ENCODE data around the gene NLGN2.

DNA sequence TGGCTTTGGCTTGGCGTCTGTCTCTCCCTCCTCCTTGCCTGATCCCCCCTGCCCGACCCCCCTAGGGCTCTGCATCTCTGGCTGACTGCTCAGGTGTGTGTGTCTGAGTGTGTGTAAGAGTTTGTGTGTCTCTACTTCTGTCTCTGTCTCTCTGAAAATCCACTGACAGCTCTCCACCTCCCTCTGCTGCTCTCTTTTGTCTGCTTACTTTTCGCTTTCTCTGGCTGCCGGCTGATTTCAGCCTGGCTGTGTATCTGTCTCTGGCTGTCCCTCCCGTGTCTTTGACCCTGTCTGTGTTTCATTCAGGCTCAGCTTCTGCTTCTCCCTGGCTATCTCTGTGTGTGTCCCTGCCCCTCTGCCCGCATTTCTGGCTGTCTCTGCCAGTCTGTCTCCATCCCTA lies 8.7 kb downstream of the NLGN2 start:
- no peak for TF ChIP-seq POLR2A (IDR thresholded peaks at IDR 0.05; ENCODE audit: low read depth, low read length)
- no peak for TF ChIP-seq POLR2AphosphoS5 (IDR thresholded peaks at IDR 0.05; ENCODE audit: low read depth, low read length)
- TF ChIP-seq TAF1 (IDR thresholded peaks at IDR 0.05; ENCODE audit: low read depth, low read length): no peak
- no peak for TF ChIP-seq SPI1 (IDR thresholded peaks at IDR 0.05; ENCODE audit: low read depth, low read length)
- TF ChIP-seq POU2F2 (IDR thresholded peaks at IDR 0.05; ENCODE audit: low read depth, low read length): no peak
- no peak for TF ChIP-seq PAX5 (IDR thresholded peaks at IDR 0.05; ENCODE audit: insufficient read depth, low read length, severe bottlenecking)
